Fibroblast of upper back skin (primary cell): Measurements from ENCODE around the gene THBS1.

Source experiments
- DNase-seq: peaks from one replicate; pipeline ENCODE4 v3.0.0-alpha.2; 2013

Gene THBS1

GRCh38 chr15:39609166-39609916 is 28.5 kb downstream of the THBS1 start:
- DNase-seq, result no peak

GRCh38 chr15:39610665-39611064 is 29.8 kb downstream of the THBS1 start:
- no peak for DNase-seq

- no peak for DNase-seq
Measured at GRCh38 chr15:39613271-39613670, 32.4 kb downstream of the THBS1 start.

DNA sequence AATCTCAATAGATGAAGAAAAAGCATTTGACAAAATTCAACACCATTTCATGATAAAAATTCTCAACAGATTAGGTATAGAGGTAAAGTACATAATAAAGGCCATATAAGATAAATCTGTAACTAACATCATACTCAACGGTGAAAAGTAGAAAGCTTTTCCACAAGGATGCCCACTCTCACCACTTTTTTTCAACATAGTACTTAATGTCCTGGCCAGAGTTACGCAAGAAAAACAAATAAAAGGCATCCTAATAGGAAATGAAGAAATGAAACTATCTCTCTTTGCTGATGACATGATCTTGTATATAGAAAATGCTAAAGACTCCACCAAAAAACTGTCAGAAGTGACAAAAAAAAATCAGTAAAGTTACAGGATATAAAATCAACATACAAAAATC is 33.0 kb downstream of the THBS1 start:
- DNase-seq, result no peak

GRCh38 chr15:39616731-39617455 is 36.0 kb downstream of the THBS1 start:
- no peak for DNase-seq

GRCh38 chr15:39618063-39618823 is 37.4 kb downstream of the THBS1 start:
- no peak for DNase-seq

DNA sequence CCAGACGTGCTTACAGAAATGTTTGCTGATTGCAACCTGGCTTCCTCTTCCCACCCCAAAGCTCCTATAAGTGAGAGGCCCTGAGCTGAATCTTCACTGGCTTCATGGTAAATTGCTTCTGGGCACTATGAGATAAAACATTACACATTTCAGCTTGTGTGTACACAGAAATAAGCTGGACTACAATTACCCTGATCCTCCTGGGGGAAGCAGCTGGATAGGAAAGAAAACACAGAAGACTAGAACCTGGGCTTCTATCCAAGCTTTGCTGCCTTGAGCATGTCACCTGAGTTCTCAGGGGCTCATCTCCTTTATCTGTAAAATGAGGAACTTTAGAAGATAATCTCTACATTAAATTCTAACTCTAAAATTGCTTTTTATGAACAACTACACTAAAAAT is 40.3 kb downstream of the THBS1 start:
- no peak for DNase-seq

- peak; percentile 37 for DNase-seq
Measured at GRCh38 chr15:39621976-39622375, 41.1 kb downstream of the THBS1 start.

GRCh38 chr15:39622660-39623516 is 42.0 kb downstream of the THBS1 start:
- no peak for DNase-seq

DNA sequence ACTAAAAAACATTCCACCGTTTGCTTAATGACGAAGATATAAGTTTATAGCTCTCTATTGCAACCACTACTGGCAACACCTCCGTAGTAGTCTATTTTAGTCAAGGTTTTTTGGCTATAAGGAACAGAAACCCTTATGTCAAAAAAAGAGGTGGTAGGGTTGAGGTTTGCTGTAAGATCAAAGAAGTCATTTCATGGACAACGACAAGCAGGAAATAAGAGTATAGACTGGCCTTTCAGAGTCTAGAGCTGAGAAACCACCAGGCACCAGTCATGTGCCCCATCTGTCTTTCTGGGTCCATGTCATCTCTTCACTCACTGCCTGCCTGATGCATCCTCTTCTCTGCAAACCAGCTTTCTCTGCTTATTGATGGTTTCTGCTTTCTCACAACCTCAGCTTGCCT is 42.7 kb downstream of the THBS1 start:
- no peak for DNase-seq

GRCh38 chr15:39624806-39625205 is 43.9 kb downstream of the THBS1 start:
- peak; percentile 82 for DNase-seq

DNA sequence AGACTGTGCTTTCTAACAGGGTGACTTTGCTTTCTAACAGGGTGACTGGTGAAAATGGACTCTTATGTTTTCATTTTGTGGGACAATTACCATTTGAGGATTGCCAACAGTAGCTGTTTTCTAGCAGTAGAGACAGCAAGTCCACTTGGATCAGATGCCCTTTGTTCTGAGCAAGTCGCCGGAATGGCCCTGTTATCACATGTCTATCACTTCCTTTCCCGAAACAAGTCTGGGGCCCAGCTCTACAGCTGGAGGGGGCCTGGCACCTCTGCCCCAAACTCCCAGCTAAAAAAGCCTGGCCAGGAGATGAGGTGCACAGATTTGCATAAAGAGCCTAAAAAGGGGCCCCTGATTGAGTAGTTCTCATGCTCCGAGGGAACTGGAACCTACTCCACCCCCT is 44.6 kb downstream of the THBS1 start:
- DNase-seq, result no peak

GRCh38 chr15:39625856-39626255 is 45.0 kb downstream of the THBS1 start:
- peak; percentile 39 for DNase-seq

- DNase-seq, result no peak
Measured at GRCh38 chr15:39627451-39628143, 46.7 kb downstream of the THBS1 start.

- DNase-seq, result no peak
Measured at GRCh38 chr15:39628144-39628508, 47.2 kb downstream of the THBS1 start.

GRCh38 chr15:39628546-39629257 is 47.8 kb downstream of the THBS1 start:
- DNase-seq, result no peak

GRCh38 chr15:39629371-39629770 is 48.5 kb downstream of the THBS1 start:
- DNase-seq, result no peak

- no peak for DNase-seq
Measured at GRCh38 chr15:39629906-39630305, 49.0 kb downstream of the THBS1 start.

GRCh38 chr15:39631357-39631756 is 50.5 kb downstream of the THBS1 start:
- DNase-seq, result peak; percentile 48

DNA sequence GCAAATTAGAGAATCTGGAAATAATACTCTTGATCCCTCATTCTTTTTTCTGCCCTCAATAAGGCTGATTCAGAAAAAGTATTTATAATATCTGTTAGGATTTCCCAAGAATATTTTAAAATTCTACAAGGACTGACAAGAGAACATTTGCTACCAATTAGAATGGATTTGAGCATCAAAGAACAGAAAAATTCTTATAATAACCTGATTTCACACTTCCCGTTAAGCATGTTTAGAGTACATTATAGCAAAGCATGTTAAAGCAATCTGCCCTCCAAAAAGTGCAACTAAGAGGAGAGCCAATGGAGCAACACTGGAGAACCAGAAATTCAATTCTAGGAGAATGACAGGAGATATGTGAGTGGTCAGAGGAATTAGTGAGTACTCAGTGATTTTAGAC is 57.2 kb downstream of the THBS1 start:
- no peak for DNase-seq

- no peak for DNase-seq
Measured at GRCh38 chr15:39639037-39639436, 58.2 kb downstream of the THBS1 start.

- DNase-seq, result no peak
Measured at GRCh38 chr15:39640665-39641064, 59.8 kb downstream of the THBS1 start.
